BE2C (cell line): ENCODE data around the gene KCNH2.

Experiments used
- DNase-seq: peaks from one replicate; pipeline ENCODE4 v3.0.0-alpha.2; 2020
- H3K27me3 ChIP-seq: fragments of 250-450 bp; sonication (Bioruptor Pico); 2 replicates; pipeline ENCODE4 v1.5.1; 2020; ENCODE audit warnings: mild to moderate bottlenecking
- H3K36me3 ChIP-seq: fragments of 250-450 bp; sonication (Bioruptor Pico); 2 replicates; pipeline ENCODE4 v1.5.1; 2020; ENCODE audit warnings: mild to moderate bottlenecking
- H3K4me1 ChIP-seq: fragments of 250-450 bp; sonication (Bioruptor Pico); 2 replicates; pipeline ENCODE4 v1.5.1; 2020
- H3K4me3 ChIP-seq: 2 replicates; pipeline ENCODE4 v1.5.1; 2011; ENCODE audit warnings: low read depth, low read length
- H3K9me3 ChIP-seq: fragments of 250-450 bp; sonication (Bioruptor Pico); 2 replicates; pipeline ENCODE4 v1.5.1; 2020
- CTCF ChIP-seq: IDR thresholded peaks from 2 replicates; pipeline ENCODE4 v1.5.1; 2012; ENCODE audit warnings: mild to moderate bottlenecking, low read depth, low read length

Gene KCNH2

GRCh38 chr7:150939052-150939451 is 39.1 kb downstream of the KCNH2 start:
- no peaks in the 10 kb centered on the region for H3K27me3 ChIP-seq
- no peak for DNase-seq

GRCh38 chr7:150938566-150938965 is 39.6 kb downstream of the KCNH2 start:
- DNase-seq: no peak
- Histone ChIP-seq H3K4me1 (peaks cover 37% of the 10 kb centered on the region), H3K9me3 (no peaks in the 10 kb centered on the region), H3K36me3 (no peaks in the 10 kb centered on the region), H3K4me3 (no peak overlapping the region), H3K27me3 (no peaks in the 10 kb centered on the region)
- TF ChIP-seq CTCF: no peak

More at GRCh38 chr7:150939052-150939451, 39.1 kb downstream of the KCNH2 start:
- H3K4me3 ChIP-seq: no peak overlapping the region
- no peaks in the 10 kb centered on the region for H3K9me3 ChIP-seq
- TF ChIP-seq CTCF: no peak
- no peaks in the 10 kb centered on the region for H3K36me3 ChIP-seq
- peaks cover 35% of the 10 kb centered on the region for H3K4me1 ChIP-seq

GRCh38 chr7:150937848-150938561 is 40.1 kb downstream of the KCNH2 start:
- Histone ChIP-seq H3K9me3 (no peaks in the 10 kb centered on the region), H3K36me3 (no peaks in the 10 kb centered on the region), H3K27me3 (no peaks in the 10 kb centered on the region), H3K4me3 (no peak overlapping the region), H3K4me1 (peaks cover 36% of the 10 kb centered on the region)
- peak; percentile 50 for DNase-seq
- TF ChIP-seq CTCF: no peak

GRCh38 chr7:150936018-150936417 is 42.1 kb downstream of the KCNH2 start:
- peaks cover 29% of the 10 kb centered on the region for H3K4me1 ChIP-seq
- H3K9me3 ChIP-seq: no peaks in the 10 kb centered on the region
- H3K4me3 ChIP-seq: no peak overlapping the region
- H3K36me3 ChIP-seq: no peaks in the 10 kb centered on the region
- DNase-seq: no peak
- no peaks in the 10 kb centered on the region for H3K27me3 ChIP-seq
- no peak for TF ChIP-seq CTCF

- Histone ChIP-seq H3K9me3 (no peaks in the 10 kb centered on the region), H3K4me1 (peaks cover 29% of the 10 kb centered on the region), H3K4me3 (no peak overlapping the region), H3K27me3 (no peaks in the 10 kb centered on the region), H3K36me3 (no peaks in the 10 kb centered on the region)
- no peak for TF ChIP-seq CTCF
- DNase-seq: no peak
These were observed 43.0 kb downstream of the KCNH2 start for GRCh38 chr7:150935149-150935548.

GRCh38 chr7:150934045-150934766 is 43.9 kb downstream of the KCNH2 start:
- peak; percentile 45 for TF ChIP-seq CTCF
- H3K9me3 ChIP-seq: no peaks in the 10 kb centered on the region
- no peaks in the 10 kb centered on the region for H3K36me3 ChIP-seq
- no peaks in the 10 kb centered on the region for H3K27me3 ChIP-seq
- H3K4me1 ChIP-seq: peaks cover 29% of the 10 kb centered on the region
- no peak overlapping the region for H3K4me3 ChIP-seq
- DNase-seq: peak; percentile 76
